H54 (cell line): ENCODE data around the gene PSMB5.

Source experiments
- DNase-seq: peaks from one replicate; pipeline ENCODE4 v3.0.0; 2011; ENCODE audit warnings: low spot score, mixed read lengths; ENCODE audit not compliant: insufficient read length
- FAIRE-seq: peaks from 3 replicates; lab custom pipeline; 2011; peaks lifted over from hg19 to GRCh38; lab: Jason Lieb, UNC
- POLR2A ChIP-seq: IDR thresholded peaks from 2 replicates; pipeline ENCODE4 v1.6.1; 2011; ENCODE audit warnings: low read depth, mild to moderate bottlenecking, low read length

Gene PSMB5

GRCh38 chr14:22991852-22992251 lies 42.8 kb downstream of the PSMB5 start:
- DNase-seq (no peak), FAIRE-seq (no peak)
- TF ChIP-seq POLR2A: no peak

- TF ChIP-seq POLR2A: no peak
- no peak for FAIRE-seq
- DNase-seq: no peak
Observed at GRCh38 chr14:22987291-22987690, 47.4 kb downstream of the PSMB5 start.

GRCh38 chr14:22986508-22987054 lies 48.1 kb downstream of the PSMB5 start:
- DNase-seq: no peak
- FAIRE-seq: no peak
- no peak for TF ChIP-seq POLR2A

- no peak for FAIRE-seq
Observed at GRCh38 chr14:22985894-22986507, 48.7 kb downstream of the PSMB5 start.

GRCh38 chr14:22984959-22985658 lies 49.6 kb downstream of the PSMB5 start:
- FAIRE-seq: no peak

More at GRCh38 chr14:22985894-22986507, 48.7 kb downstream of the PSMB5 start:
- DNase-seq: no peak
- TF ChIP-seq POLR2A: no peak

GRCh38 chr14:22982477-22983245 lies 52.0 kb downstream of the PSMB5 start, which contains the start of gene AJUBA:
AJUBA (minus strand) TSS chr14:22982551; CDS start chr14:22982266, 285 bp downstream.
- no peak for DNase-seq
- no peak for FAIRE-seq

More at GRCh38 chr14:22984959-22985658, 49.6 kb downstream of the PSMB5 start:
- TF ChIP-seq POLR2A: no peak
- DNase-seq: no peak

GRCh38 chr14:22981876-22982476 lies 52.7 kb downstream of the PSMB5 start:
- no peak for TF ChIP-seq POLR2A
- DNase-seq (no peak), FAIRE-seq (no peak)

More at GRCh38 chr14:22982477-22983245, 52.0 kb downstream of the PSMB5 start, which contains the start of gene AJUBA:
- TF ChIP-seq POLR2A: peak; percentile 44

- DNase-seq (no peak), FAIRE-seq (no peak)
- no peak for TF ChIP-seq POLR2A
Observed at GRCh38 chr14:22981090-22981875, 53.4 kb downstream of the PSMB5 start.

GRCh38 chr14:22980672-22981089 lies 54.0 kb downstream of the PSMB5 start:
- FAIRE-seq (no peak), DNase-seq (no peak)
- peak; percentile 15; the same call in 1 of the 2 replicates for TF ChIP-seq POLR2A

GRCh38 chr14:22979748-22980392 lies 54.8 kb downstream of the PSMB5 start:
- TF ChIP-seq POLR2A: no peak
- FAIRE-seq: no peak
- DNase-seq: no peak

- DNase-seq (no peak), FAIRE-seq (no peak)
- no peak for TF ChIP-seq POLR2A
Observed at GRCh38 chr14:22978981-22979671, 55.6 kb downstream of the PSMB5 start.

- TF ChIP-seq POLR2A: no peak
- DNase-seq (no peak), FAIRE-seq (no peak)
Observed at GRCh38 chr14:22978487-22978837, 56.2 kb downstream of the PSMB5 start.
